Thoracic aorta (tissue), 2 donors: ENCODE data around the gene ERBB4. TPM values are rescaled to one million over a fixed set of nuclear protein-coding genes. Genes with fewer than 3 reads are reported as not detected.

Experiments used
- ATAC-seq: fragments of 150-250 bp; one replicate; pipeline ENCODE4 v1.8.0; 2017; ENCODE audit warnings: low read depth; ENCODE audit not compliant: insufficient number of reproducible peaks, low FRiP score
- DNase-seq: peaks from one replicate; pipeline ENCODE4 v3.0.0-alpha.2; 2020; ENCODE audit warnings: low spot score
- H3K27ac ChIP-seq, 2 donors: fragments of 200-600 bp; sonication (generic); 1 replicate in 1 of 2; 2 replicates in 1 of 2; pipeline ENCODE4 v1.5.1; 2016; ENCODE audit warnings: mild to moderate bottlenecking in 2 of 2, moderate library complexity in 2 of 2
- H3K27me3 ChIP-seq: fragments of 200-600 bp; sonication (generic); replicated peaks from 2 replicates; pipeline ENCODE4 v1.6.0; 2016; ENCODE audit warnings: mild to moderate bottlenecking; ENCODE audit not compliant: insufficient read depth
- H3K36me3 ChIP-seq: fragments of 200-600 bp; sonication (generic); one replicate; pipeline ENCODE4 v1.5.1; 2016
- H3K4me1 ChIP-seq, 2 donors: fragments of 200-600 bp; sonication (generic); 1 replicate in 1 of 2; 2 replicates in 1 of 2; pipeline versions ENCODE4 v1.5.1 to v1.6.0; 2016; ENCODE audit warnings: low read depth in 2 of 2, mild to moderate bottlenecking in 1 of 2; ENCODE audit not compliant: control insufficient read depth in 1 of 2
- H3K4me3 ChIP-seq: fragments of 200-600 bp; sonication (generic); 2 replicates; pipeline ENCODE4 v1.5.1; 2016; ENCODE audit warnings: mild to moderate bottlenecking
- H3K9me3 ChIP-seq: fragments of 200-600 bp; sonication (generic); 2 replicates; pipeline ENCODE4 v1.5.1; 2016
- total RNA-seq, 2 donors: library from RNA; depleted of rRNA; stranded (reverse); fragments of >200 nt; gene quantifications; one replicate each; pipeline versions ENCODE4 v1.1.0 to v1.2.3, GENCODE V29; 2016
- TF ChIP-seq, protein P1 (sequence below): fragments of 200-600 bp; sonication (generic); IDR thresholded peaks from one replicate; pipeline ENCODE4 v1.5.1; 2019; ENCODE audit warnings: antibody characterized with exemption

ERBB4 gene
- total RNA-seq, 2 donors from 2014 or later, result 15.7 to 29.3 TPM

DNA sequence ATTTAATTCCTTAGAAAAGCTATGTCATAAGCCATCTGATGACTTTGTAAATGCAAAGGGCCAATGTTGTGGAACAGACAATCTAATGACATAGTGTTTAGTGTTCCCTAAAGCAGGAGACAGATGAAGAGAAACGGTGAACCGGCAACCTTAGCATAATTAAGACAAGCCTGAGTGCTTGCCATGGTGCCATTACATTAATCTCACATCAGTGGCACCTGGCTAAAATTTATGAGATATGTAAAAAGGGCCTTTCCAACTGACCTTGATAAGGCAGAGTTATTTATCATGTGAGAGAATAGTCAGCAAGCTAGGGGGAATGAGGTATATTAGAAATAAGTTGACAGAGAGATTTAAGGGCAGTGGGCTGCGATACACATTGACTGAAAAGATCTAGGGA is 261.8 kb downstream of the ERBB4 start:
- TF ChIP-seq, protein P1, sequence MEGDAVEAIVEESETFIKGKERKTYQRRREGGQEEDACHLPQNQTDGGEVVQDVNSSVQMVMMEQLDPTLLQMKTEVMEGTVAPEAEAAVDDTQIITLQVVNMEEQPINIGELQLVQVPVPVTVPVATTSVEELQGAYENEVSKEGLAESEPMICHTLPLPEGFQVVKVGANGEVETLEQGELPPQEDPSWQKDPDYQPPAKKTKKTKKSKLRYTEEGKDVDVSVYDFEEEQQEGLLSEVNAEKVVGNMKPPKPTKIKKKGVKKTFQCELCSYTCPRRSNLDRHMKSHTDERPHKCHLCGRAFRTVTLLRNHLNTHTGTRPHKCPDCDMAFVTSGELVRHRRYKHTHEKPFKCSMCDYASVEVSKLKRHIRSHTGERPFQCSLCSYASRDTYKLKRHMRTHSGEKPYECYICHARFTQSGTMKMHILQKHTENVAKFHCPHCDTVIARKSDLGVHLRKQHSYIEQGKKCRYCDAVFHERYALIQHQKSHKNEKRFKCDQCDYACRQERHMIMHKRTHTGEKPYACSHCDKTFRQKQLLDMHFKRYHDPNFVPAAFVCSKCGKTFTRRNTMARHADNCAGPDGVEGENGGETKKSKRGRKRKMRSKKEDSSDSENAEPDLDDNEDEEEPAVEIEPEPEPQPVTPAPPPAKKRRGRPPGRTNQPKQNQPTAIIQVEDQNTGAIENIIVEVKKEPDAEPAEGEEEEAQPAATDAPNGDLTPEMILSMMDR, result no peak
- no peak for ATAC-seq
- H3K4me3 ChIP-seq, result no peak overlapping the region
- no peaks in the 10 kb centered on the region for H3K27me3 ChIP-seq
- H3K27ac ChIP-seq, result no peak overlapping the region
- peaks cover 8 to 24% of the 10 kb centered on the region in 2 donors for H3K4me1 ChIP-seq
- H3K9me3 ChIP-seq, result no peaks in the 10 kb centered on the region
- DNase-seq, result no peak
- no peaks in the 10 kb centered on the region for H3K36me3 ChIP-seq

GRCh38 chr2:212274215-212274614 is 264.4 kb downstream of the ERBB4 start:
- H3K27me3 ChIP-seq, result no peaks in the 10 kb centered on the region
- H3K36me3 ChIP-seq, result no peaks in the 10 kb centered on the region
- ATAC-seq, result no peak
- TF ChIP-seq, protein P1, result no peak
- no peak overlapping the region for H3K4me3 ChIP-seq
- no peak for DNase-seq
- H3K9me3 ChIP-seq, result no peaks in the 10 kb centered on the region
- H3K27ac ChIP-seq, result no peak overlapping the region
- H3K4me1 ChIP-seq, result peaks cover 15 to 21% of the 10 kb centered on the region in 2 donors

DNA sequence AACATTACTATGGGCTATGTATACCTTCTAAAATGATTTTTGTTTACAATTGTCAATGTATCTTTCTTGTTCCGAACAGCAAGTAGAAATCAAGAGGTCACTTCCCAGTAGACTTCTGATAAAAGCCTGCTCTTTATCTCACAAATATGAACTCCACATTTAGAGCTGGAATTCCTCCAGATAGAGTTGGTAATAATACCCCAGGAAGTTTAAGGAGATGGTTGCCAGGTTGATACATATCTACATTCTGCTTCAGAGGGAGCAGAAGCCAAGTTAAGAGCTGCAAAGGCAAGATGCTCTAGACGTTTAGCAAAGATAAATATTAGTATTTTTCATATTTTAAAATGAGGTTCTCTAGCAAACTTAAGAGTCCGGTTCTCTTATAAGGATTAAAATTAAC is 267.0 kb downstream of the ERBB4 start:
- DNase-seq, result no peak
- H3K27me3 ChIP-seq, result no peaks in the 10 kb centered on the region
- H3K36me3 ChIP-seq, result no peaks in the 10 kb centered on the region
- peaks cover 15 to 28% of the 10 kb centered on the region in 2 donors for H3K4me1 ChIP-seq
- TF ChIP-seq, protein P1, result no peak
- no peak overlapping the region for H3K4me3 ChIP-seq
- H3K9me3 ChIP-seq, result no peaks in the 10 kb centered on the region
- H3K27ac ChIP-seq, result no peak overlapping the region
- no peak for ATAC-seq

DNA sequence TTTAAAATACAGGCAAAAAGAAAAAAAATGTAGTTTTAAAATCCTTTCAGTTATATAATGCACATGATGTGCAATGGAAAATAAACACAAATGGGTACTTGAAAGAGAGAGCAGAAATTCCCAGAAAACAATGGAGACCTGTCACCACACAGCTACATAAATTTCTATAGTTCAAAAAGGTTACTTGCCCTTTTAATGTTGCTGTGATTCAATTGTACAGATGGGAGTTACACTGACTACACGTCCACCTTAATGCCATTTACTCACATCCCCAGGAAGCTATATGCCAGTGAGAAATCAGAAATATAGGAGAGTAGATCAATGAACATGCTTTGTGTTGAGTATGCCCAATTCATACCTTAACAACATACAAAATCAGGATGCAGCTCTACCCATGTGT is 269.6 kb downstream of the ERBB4 start:
- Histone ChIP-seq H3K9me3 (no peaks in the 10 kb centered on the region), H3K27me3 (no peaks in the 10 kb centered on the region), H3K27ac (no peak overlapping the region), H3K4me3 (no peak overlapping the region), H3K4me1 (peaks cover 18 to 22% of the 10 kb centered on the region in 2 donors), H3K36me3 (no peaks in the 10 kb centered on the region)
- DNase-seq, result no peak
- no peak for ATAC-seq
- TF ChIP-seq, protein P1, result no peak

DNA sequence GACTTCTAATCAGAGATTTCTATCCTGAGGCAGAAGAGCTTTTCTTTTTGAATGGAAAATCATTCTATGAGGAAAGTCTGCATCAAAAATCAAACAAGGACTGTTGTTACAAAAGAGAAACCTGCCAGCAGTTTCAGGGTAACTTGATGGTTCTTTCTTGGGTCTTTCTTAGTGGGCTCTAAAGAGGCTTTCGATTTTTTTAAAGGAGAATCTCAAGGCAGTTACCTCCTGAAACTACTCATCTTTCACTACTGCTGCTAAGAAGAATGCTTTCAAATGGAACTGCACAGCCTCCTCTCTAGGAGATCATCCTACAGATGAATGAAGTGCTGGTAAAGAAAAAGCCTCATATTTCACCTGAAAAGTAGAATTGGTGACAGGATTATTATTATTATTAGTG is 272.3 kb downstream of the ERBB4 start:
- DNase-seq (no peak), ATAC-seq (no peak)
- no peak overlapping the region for H3K27ac ChIP-seq
- H3K36me3 ChIP-seq, result no peaks in the 10 kb centered on the region
- peak overlapping the region; percentile 17 for H3K4me3 ChIP-seq
- TF ChIP-seq, protein P1, result no peak
- H3K9me3 ChIP-seq, result no peaks in the 10 kb centered on the region
- peaks cover 8 to 16% of the 10 kb centered on the region in 2 donors for H3K4me1 ChIP-seq
- no peaks in the 10 kb centered on the region for H3K27me3 ChIP-seq
